ENCODE measurements around the gene FAM81A.

Gene FAM81A

GRCh38 chr15:59538494-59538893 is 100.5 kb downstream of the FAM81A start:
- in situ Hi-C loops (cut with MboI; ENCODE audit: low sequenced_read_pairs) = no loop called here

- in situ Hi-C loops (cut with MboI; ENCODE audit: low sequenced_read_pairs) = no loop called here
These were observed 101.8 kb downstream of the FAM81A start for GRCh38 chr15:59539799-59540198.

DNA sequence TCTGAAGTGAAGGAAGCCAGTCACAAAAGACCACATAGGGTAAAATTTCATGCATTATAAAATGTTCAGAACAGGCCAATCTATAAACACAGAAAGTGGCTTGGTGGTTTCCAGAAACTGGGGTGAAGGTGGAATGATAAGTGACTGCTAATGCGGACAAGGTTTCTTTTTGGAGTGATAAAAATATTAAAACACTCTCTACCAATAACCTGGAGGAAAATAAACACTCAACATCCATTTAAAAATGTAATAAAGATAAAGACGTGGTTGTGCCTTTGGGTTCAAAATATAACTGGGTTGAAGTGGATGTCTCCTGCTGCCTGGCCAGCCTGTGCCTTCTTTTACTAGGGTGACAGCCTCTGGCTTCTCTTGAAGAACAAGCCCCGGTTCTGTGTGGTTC is 102.7 kb downstream of the FAM81A start:
- in situ Hi-C loops (cut with MboI; ENCODE audit: low sequenced_read_pairs) = no loop called here

DNA sequence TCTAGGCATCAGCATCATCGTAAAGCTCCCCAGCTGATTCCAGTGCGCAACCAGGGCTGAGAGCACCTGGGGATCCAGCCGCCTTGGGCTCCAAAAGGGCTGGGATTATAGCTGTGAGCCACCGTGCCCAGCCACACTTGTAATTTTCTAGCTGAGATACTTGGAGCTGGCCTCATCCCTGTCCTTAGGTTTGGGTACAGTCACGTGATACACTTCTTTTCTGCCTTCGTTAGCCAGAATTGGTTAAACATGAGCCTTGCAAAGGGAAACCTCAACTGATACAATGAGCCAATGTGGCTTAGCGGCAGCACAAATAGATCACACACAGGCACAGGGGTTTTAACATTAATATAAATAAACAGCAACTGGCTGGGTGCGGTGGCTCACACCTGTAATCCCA is 103.8 kb downstream of the FAM81A start:
- in situ Hi-C loops (cut with MboI; ENCODE audit: low sequenced_read_pairs) = no loop called here

GRCh38 chr15:59543721-59544547 is 105.9 kb downstream of the FAM81A start:
- in situ Hi-C loops (cut with MboI; ENCODE audit: low sequenced_read_pairs) = no loop called here

- in situ Hi-C loops (cut with MboI; ENCODE audit: low sequenced_read_pairs) = no loop called here
These were observed 107.6 kb downstream of the FAM81A start for GRCh38 chr15:59545573-59545972.

DNA sequence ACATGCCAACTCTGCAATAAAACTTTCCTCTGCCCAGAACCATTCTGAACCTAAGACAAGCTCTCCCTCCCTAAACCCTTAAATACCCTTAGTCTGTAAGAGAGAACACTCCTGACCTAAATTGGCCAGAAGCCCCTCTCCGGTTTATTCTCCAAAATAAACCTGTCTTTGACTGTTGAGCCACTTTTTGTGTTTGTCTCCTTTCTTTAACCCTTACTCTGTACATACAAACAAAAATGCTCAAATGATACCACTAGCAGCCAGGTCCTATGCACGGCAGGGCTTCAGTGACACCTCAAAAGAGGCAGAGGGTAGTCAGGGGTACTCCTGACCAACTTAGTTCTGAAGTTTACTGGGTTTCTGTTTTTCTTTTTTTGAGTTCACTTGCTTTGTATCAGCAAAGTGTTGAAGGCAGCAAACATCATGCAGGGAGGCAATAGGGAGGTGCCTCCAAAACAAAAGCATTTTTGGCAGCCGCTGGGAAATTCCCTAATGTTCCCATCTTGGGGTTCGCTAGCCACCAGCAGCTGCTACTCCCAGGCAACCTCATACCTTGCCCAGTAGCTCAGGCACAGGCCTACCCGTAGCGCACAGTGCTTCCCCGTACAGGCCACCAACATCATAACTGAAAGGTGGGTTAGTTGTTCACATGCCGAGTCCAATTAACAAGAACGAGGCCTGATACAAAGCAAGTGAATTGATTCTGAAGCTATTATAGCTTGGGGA is 110.7 kb downstream of the FAM81A start:
- in situ Hi-C loops (cut with MboI; ENCODE audit: low sequenced_read_pairs) = no loop called here

DNA sequence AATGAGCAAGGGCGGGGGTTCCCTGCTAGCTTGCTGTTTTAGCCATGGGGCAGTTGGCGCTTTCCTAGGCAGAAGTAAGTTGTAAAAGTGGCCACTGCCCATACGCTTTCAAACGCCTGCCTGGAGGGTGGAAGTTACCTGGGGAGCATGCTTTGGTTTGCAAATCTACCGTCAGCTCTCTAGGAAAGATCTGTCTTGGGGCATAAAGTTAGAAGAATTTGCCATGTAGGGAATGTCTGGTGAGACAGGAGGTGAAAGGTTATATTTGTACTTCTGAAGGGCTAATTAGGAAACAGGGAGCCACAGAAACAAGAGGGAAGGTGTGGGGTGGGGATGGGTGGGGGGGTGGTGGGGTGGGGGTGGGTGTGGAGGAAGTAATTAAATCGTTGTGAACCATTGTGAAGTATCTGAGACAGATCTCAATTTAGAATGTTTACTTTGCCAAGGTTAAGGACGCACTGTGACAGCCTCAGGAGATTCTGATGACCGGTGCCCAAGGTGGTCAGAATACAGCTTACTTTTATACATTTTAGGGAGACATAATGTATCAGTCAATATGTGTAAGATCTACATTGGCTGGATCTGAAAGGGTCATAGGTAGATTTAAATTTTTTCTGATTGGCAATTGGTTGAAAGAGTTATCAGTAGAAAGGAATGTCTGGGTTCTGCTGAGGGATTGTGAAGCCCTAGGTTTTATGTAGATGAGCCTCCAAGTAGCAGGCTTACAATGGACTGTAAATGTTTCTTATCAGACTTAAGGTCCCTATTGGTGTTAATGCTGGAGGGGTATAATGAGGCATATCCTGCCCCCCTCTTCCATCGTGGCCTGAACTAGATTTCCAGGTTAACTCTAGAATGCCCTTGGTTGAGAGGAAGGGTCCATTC is 111.6 kb downstream of the FAM81A start:
- in situ Hi-C loops (cut with MboI; ENCODE audit: low sequenced_read_pairs) = no loop called here

DNA sequence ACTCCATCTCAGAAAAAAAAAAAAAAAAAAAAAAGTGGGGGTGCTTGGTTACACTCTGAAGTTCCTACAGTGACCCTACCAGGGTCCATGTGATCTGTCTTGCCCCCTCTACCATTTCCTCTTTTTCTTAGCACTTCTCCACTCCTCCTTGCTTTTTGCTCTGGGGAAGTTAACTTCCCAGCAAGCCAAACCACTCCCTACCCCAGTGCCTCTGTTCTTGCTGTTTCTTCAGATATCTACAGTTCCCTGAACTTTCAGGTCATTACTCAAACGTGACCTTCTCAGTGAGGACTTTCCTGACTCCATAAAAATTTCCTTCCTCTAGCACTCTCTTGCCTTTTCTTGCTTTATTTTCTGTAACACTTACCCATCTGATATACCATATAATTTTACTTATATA is 112.5 kb downstream of the FAM81A start:
- in situ Hi-C loops (cut with MboI; ENCODE audit: low sequenced_read_pairs) = no loop called here

- in situ Hi-C loops (cut with MboI; ENCODE audit: low sequenced_read_pairs) = no loop called here
These were observed 113.0 kb downstream of the FAM81A start for GRCh38 chr15:59550956-59551355.

GRCh38 chr15:59553879-59554735 is 116.1 kb downstream of the FAM81A start:
- in situ Hi-C loops (cut with MboI; ENCODE audit: low sequenced_read_pairs) = no loop called here

DNA sequence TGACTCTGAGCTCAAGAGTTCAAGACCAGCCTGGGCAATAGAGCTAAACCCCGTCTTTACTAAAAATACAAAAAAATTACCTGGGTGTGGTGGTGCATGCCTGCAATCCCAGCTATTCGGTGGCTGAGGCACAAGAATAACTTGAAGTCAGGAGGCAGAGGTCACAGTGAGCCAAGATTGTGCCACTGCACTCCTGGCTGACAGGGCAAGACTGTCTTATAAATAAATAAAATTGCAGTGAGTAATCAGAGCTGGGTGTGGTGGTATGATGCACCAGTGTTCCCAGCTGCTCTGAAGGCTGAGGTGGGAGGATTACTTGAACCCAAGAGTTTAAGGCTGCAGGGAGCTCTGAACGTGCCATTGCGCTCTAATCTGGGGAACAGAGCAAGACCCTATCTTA is 117.7 kb downstream of the FAM81A start:
- in situ Hi-C loops (cut with MboI; ENCODE audit: low sequenced_read_pairs) = no loop called here

DNA sequence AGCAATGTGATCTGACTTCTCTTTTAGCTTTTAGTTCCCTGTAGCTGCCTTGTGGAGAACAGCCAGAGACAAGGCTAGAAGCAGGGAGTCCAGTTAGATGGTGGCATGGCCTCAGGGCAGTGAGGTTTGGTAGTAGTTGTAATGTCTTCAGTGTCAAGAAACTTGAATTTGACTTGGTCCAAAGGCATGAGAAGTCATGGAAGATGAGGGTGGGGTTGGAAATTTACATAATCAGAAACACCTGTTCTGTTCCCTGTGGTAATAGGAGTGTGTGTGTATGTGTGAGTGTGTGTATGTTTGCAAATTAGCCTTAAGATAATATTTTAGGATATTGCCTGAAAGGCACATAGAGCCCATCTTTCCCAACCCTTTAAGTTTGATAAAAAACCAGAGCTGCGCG is 118.4 kb downstream of the FAM81A start:
- in situ Hi-C loops (cut with MboI; ENCODE audit: low sequenced_read_pairs) = no loop called here

DNA sequence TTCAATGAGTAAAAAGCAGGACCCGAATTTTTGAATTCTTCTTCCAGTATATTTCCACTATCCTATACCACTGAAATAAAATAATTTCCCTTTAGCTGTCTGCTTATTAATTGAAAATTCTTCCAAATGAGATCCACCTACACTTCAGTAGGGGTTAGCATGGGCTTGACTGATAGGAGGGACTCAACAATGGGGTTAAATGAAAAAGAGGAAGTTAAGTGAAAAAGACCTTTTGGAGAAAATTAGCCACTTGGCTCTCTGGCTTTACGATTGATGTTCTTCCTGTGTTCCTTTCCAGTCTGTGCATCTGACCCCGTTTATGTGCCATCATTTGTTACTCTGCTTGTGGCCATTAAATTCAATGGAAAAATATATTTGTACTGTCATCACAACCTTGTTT is 119.6 kb downstream of the FAM81A start:
- in situ Hi-C loops (cut with MboI; ENCODE audit: low sequenced_read_pairs) = no loop called here

DNA sequence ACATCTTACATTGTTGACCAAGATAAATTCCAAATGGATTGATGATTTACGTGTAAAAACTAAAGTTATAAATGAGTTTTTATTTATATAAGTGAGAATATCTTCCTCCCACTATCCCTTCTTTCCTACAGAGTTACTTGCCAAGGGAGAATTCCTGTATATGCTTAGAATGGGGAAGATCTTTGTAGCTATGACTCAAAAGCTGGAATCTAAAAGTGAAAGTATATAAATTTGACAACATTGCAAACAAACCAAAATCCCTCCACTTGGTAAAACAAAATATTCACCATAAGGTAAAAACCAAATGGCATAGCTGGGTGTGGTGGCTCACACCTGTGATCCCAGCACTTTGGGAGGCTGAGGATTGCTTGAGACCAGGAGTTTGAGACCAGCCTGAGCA is 120.9 kb downstream of the FAM81A start:
- in situ Hi-C loops (cut with MboI; ENCODE audit: low sequenced_read_pairs) = no loop called here

DNA sequence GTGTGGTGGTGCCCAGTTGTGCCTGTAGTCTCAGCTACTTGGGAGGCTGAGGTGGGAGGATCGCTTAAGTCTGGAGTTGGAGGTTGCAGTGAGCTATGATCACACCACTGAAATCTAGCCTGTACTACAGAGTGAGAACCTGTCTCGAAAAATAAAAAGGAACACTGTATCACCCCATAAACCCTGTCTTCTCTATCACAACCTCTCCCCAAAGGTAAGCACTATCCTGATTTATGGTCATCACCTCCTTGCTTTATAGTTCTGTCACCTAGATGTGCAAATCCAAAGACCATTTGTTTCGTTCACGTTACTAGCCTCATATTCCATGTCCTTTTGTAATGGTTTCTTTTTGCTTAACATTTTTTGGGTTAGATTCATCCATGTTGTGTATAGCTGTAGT is 123.6 kb downstream of the FAM81A start:
- in situ Hi-C loops (cut with MboI; ENCODE audit: low sequenced_read_pairs) = loop anchor here (10.0 kb wide), 1 partner anchor 63 kb away; no protein-coding TSS in a partner anchor

GRCh38 chr15:59562448-59563186 is 124.6 kb downstream of the FAM81A start:
- in situ Hi-C loops (cut with MboI; ENCODE audit: low sequenced_read_pairs) = loop anchor here (10.0 kb wide), 1 partner anchor 62 kb away; no protein-coding TSS in a partner anchor

GRCh38 chr15:59565299-59565698 is 127.3 kb downstream of the FAM81A start:
- in situ Hi-C loops (cut with MboI; ENCODE audit: low sequenced_read_pairs) = loop anchor here (10.0 kb wide), 1 partner anchor 60 kb away; no protein-coding TSS in a partner anchor

DNA sequence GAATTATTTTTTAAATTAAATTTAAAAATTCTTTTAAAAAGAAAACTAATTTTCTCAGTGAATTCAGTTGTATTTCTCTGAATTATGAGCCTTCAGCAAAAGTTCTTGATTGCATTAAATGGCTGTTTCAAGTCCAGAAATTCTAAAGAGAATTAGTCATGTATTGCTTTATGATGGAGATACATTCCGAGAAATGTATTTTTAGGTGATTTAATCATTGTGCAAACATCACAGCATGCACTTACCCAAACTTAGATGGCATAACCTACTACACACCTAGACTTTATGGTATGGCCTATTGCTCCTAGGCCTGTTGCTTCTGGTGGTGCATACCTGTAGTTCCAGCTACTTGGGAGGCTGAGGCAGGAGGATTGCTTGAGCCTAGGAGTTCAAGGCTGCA is 129.3 kb downstream of the FAM81A start:
- in situ Hi-C loops (cut with MboI; ENCODE audit: low sequenced_read_pairs) = loop anchor here (10.0 kb wide), 1 partner anchor 57 kb away; no protein-coding TSS in a partner anchor
